ENCODE measurements around the gene SIPA1. TPM values are rescaled to one million over a fixed set of nuclear protein-coding genes. Genes with fewer than 3 reads are reported as not detected.

Gene SIPA1
- total RNA-seq, 3 donors from 2014 or later, result 23.2 to 52.5 (median 28.1) TPM

GRCh38 chr11:65641297-65642013, 3.6 kb downstream of the SIPA1 start:
- Histone ChIP-seq H3K4me3 (no peak overlapping the region), H3K36me3 (ENCODE audit: low read depth) (no peaks in the 10 kb centered on the region), H3K9me3 (no peaks in the 10 kb centered on the region), H3K4me1 (ENCODE audit: low read depth) (peaks cover 15% of the 10 kb centered on the region)
- TF ChIP-seq, protein P1, sequence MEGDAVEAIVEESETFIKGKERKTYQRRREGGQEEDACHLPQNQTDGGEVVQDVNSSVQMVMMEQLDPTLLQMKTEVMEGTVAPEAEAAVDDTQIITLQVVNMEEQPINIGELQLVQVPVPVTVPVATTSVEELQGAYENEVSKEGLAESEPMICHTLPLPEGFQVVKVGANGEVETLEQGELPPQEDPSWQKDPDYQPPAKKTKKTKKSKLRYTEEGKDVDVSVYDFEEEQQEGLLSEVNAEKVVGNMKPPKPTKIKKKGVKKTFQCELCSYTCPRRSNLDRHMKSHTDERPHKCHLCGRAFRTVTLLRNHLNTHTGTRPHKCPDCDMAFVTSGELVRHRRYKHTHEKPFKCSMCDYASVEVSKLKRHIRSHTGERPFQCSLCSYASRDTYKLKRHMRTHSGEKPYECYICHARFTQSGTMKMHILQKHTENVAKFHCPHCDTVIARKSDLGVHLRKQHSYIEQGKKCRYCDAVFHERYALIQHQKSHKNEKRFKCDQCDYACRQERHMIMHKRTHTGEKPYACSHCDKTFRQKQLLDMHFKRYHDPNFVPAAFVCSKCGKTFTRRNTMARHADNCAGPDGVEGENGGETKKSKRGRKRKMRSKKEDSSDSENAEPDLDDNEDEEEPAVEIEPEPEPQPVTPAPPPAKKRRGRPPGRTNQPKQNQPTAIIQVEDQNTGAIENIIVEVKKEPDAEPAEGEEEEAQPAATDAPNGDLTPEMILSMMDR (IDR thresholded peaks at IDR 0.05), result no peak
- ATAC-seq (no peak), DNase-seq (peak in 1 of 3 donors; percentile 54)
- intact Hi-C loops (cut with DNase I, micrococcal nuclease), result no loop called here

DNA sequence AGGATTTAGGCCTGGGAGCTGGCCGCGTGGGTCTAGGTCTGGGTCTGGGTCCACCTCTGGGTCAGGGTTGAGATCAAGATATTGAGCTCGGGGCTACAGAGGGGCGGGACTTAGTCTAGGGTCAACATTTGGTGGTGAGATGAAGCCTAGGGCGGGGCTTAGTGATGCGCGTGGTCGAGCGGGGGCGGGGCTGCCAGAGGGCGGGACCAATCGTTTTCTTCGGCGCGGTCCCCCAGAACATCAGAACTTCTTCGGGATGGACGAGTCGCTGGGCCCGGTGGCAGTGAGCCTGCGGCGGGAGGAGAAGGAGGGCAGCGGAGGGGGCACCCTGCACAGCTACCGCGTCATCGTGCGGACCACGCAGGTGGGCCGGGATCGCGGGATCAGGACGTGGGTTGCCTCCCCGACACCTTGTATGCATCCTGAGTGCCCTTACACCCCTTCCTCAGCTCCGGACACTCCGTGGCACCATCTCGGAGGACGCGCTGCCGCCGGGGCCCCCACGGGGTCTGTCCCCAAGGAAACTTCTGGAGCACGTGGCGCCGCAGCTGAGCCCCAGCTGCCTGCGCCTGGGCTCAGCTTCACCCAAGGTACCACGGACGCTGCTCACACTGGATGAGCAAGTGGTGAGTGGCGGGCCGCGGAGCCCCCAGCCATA, 4.2 kb downstream of the SIPA1 start:
- peaks cover 15% of the 10 kb centered on the region for H3K4me1 ChIP-seq (ENCODE audit: low read depth)
- TF ChIP-seq, protein P1 (IDR thresholded peaks at IDR 0.05), result no peak
- DNase-seq (peak in 1 of 3 donors; percentile 58), ATAC-seq (no peak)
- intact Hi-C loops (cut with DNase I, micrococcal nuclease), result no loop called here
- H3K4me3 ChIP-seq, result no peak overlapping the region
- H3K9me3 ChIP-seq, result no peaks in the 10 kb centered on the region
- no peaks in the 10 kb centered on the region for H3K36me3 ChIP-seq (ENCODE audit: low read depth)

DNA sequence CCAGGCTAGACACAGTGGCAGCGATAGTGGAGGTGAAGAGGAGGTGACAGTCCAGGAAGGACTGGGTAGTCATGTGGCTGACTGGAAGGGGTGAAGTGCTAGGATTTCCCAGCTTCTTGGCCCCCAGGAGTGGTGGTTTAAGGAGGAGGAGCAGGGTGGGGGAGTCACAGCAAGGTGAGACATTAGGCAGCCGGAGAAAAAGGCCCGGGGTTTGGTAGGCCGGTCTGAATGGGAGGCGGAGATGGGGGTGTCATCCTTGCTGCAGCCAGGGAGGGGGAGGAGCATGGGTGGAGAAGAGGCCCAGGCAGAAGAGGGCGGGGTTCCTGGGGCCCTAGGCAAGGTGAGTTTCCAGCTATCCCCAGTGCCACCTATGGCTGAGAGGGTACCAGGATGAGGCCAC, 6.1 kb downstream of the SIPA1 start:
- no peak overlapping the region for H3K4me3 ChIP-seq
- TF ChIP-seq, protein P1 (IDR thresholded peaks at IDR 0.05), result no peak
- ATAC-seq, result no peak
- no peaks in the 10 kb centered on the region for H3K36me3 ChIP-seq (ENCODE audit: low read depth)
- no peaks in the 10 kb centered on the region for H3K9me3 ChIP-seq
- H3K4me1 ChIP-seq (ENCODE audit: low read depth), result peaks cover 9% of the 10 kb centered on the region
- intact Hi-C loops (cut with DNase I, micrococcal nuclease), result no loop called here
- DNase-seq, result peak in 1 of 3 donors; percentile 58

- H3K4me1 ChIP-seq (ENCODE audit: low read depth), result peaks cover 4% of the 10 kb centered on the region
- H3K9me3 ChIP-seq, result no peaks in the 10 kb centered on the region
- intact Hi-C loops (cut with DNase I, micrococcal nuclease), result no loop called here
- ATAC-seq (no peak), DNase-seq (peak in 1 of 3 donors; percentile 50)
- H3K36me3 ChIP-seq (ENCODE audit: low read depth), result no peaks in the 10 kb centered on the region
- H3K4me3 ChIP-seq, result no peak overlapping the region
- TF ChIP-seq, protein P1 (IDR thresholded peaks at IDR 0.05), result no peak
Observed at GRCh38 chr11:65644837-65645236, 6.9 kb downstream of the SIPA1 start.

DNA sequence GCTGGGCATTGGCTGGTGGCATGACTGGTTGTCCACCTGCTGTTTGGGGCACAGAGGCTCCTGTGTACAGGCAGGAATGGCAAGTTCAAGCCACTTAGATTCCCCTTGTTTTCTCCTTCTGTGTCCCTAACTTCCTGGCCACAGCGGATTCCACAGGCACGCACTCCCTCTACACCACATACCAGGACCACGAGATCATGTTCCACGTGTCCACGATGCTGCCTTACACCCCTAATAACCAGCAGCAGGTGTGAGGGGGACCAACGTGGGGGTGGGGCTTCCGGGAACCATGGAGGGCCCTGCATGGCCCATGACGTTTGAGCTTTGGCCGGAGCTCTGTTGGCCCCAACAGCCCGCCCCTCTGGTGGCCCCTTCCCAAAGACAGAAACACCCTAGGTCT, 7.8 kb downstream of the SIPA1 start:
- H3K36me3 ChIP-seq (ENCODE audit: low read depth), result no peaks in the 10 kb centered on the region
- intact Hi-C loops (cut with DNase I, micrococcal nuclease), result no loop called here
- TF ChIP-seq, protein P1 (IDR thresholded peaks at IDR 0.05), result no peak
- H3K9me3 ChIP-seq, result no peaks in the 10 kb centered on the region
- H3K4me1 ChIP-seq (ENCODE audit: low read depth), result no peaks in the 10 kb centered on the region
- DNase-seq (peak in 1 of 3 donors; percentile 49), ATAC-seq (no peak)
- no peak overlapping the region for H3K4me3 ChIP-seq
